GM19193 (cell line): ENCODE data around the gene AK4.

Experiments
- POLR2A ChIP-seq: IDR thresholded peaks from 4 replicates; pipeline ENCODE4 v1.6.1; 2011; ENCODE audit not compliant: insufficient read depth, insufficient read length; ENCODE audit errors: extremely low read depth

The AK4 gene

DNA sequence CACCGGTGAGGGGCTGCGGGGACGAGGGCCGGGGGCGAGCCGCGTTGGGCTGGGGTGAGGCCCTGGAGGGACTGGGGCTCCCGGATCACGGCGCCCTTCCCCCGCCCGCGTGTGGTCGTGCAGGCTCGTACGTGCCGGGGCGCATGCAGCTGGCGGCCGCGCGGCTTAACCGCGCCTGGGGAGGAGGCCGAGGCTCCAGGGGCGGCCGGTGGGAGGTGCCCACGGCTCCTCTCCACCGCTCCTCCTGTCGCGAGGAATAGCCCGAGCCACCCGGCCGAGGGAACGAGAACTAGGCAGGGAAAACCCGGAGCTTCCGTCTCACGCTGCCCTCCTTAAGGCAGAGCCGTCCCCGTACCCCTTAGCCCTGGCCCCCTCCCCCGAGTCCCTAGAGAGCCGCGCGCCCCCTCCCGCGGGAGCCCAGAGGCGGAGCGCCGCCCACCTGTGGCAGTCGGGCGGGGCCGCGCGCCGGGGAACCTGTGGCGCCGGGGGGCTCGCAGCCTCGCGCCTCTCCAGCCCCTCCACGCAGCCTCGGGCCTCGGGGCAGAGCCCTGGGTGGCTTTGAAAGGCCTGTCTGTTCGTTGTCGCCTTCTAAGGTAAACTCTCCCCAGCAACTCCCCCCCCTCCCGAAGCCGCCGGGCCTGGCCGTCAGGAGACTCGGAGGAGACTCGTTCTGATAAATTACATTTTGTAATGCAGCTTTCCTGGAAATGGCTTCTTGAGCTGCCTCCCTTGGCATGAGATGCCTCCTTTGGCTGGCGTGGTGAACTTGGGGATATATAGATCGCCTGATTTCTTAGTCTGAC lies 746 bp downstream of the AK4 start:
- no peak for TF ChIP-seq POLR2A

DNA sequence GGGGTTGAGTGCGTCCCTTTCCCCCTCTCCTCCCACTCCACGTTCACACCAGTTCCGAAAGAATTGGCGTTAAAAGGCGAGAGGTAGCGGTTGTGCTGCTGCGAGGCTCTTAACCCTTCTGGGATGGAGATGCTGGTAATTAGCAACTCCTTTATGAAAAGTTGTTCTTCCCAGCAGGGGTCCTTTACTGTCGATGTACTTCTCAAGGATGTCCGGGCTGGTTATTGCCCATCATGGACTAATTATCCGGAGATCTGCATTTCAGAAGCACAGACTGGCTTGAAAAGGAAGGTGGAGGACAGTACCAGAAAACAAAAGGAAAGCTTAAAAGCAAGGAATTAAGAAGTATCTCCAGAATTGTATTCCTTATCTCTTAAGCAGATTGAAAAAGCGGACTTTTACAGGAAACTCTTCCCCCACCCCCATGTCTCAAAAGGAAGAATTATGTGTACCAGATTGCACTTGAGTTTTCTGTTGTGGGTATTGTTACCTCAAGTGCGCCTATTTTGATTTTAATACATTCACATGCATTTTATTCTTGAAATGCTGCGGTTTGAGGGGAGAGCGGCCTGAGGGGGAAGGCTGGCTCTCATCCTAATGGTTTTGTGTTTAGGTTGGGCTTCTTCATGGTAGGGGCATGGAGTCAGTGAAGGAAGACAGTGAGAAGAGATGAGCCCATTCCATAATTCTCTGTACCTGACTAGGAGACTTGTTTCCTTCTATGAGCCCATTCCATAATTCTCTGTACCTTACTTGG lies 1.5 kb downstream of the AK4 start:
- TF ChIP-seq POLR2A: no peak

DNA sequence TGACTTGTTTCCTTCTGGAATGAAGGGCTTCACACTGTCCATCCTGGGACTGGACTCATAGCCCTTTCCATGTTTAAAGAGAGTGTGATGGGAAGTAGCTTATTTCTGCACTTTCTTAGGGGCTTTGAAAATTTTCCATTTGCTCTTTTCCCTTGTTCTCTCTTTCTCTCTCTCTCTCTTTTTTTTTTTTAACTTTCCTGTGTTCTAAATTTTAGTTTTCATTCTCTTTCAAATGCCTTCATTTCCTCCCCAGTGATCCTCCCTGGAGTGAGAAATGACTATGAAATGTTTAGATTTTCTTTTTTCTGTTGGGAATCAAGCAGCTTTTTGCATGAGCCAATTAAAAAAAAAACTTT lies 2.1 kb downstream of the AK4 start:
- TF ChIP-seq POLR2A: no peak

DNA sequence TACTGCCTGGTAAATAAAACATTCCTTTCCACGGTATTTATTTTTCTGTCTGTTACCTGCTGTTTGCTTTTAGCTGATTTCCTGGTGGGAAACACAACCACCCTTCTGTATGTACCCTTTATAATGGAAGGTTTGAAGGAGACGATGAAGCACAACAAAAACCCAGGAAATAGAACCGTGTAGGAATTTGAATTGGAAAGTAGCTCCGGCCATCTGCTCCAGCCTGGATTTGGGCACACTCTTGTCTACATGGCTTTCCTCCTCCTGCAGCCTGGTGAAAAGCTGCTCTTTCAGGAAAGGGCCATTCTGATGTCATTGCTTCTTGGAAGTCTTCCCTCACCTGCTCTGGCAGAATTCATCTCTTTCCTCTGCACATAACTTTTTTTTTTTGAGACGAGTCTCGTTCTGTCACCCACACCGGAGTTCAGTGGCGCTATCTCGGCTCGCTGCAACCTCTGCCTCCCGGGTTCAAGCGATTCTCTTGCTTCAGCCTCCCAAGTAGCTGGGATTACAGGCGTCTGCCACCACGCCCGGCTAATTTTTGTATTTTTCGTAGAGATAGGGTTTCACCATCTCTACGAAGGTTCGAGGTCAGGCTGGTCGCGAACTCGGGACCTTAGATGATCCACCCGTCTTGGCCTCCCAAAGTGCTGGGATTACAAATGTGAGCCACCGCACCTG lies 2.7 kb downstream of the AK4 start:
- TF ChIP-seq POLR2A: no peak

DNA sequence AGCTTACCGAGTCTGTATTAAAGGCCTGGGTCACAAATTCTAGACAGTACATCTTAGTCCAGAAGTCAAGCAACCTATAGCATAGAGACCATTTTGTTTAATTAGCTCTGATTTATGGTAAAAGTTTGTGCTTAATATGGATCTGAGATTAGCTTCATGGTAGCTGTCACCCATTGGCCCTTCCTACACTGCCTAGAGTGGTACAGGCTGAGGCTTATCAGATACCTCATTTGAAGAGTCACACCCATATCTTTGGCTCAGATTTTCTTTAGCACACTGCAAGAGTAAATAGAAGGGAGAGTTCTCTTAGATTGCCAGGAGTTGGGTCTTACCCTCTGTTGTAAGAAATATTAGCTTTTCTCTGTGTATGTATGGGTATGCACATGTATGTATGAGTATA lies 3.6 kb downstream of the AK4 start:
- TF ChIP-seq POLR2A: no peak

DNA sequence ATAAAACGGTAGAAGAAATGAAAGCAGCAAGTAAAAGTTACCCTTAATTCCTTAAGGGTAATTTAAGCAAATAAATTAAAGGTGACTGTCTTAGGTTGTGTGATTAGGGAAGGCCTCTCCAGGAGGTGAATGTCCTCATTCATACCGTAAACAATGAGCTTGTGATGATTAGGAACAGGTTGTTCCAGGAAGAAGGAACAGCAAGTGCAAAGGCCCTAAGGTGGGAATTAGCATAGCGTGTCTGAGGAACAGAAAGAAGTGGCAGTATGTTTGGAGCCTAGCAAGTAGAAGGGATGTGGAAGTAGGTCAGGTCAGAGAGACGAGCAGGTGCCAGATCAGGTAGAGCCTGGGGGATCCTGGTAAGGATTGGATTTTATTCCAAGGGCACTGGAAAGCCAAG lies 5.6 kb downstream of the AK4 start:
- TF ChIP-seq POLR2A: no peak

DNA sequence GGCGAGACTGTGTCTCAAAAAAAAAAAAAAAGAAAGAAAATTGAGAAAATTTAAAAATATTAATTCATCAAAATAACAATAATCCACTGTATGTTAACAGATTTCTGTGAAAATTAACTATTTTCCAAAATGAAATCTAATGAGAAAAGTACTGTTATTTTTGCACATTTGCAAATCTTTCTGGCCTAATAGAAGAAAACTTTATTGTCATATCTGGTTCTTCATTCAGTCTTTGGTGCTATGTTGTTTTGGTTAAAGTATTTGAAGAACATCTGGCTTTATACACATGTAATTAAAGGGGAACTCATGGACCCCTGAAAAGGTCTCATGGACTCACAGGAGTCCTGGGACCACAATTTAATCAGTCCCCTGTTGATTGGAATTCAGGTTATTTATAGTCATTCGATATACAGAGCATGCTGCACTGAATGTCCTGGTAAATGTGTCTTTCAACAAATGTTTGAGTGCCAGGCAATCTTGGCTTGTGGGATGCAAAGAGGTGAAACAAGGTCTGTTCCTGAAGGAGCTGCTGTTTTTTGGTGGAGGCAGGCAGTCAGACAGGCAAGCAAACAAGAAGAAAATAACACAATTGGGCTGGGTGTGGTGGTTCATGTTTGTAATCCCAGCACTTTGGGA lies 9.0 kb downstream of the AK4 start:
- TF ChIP-seq POLR2A: no peak

DNA sequence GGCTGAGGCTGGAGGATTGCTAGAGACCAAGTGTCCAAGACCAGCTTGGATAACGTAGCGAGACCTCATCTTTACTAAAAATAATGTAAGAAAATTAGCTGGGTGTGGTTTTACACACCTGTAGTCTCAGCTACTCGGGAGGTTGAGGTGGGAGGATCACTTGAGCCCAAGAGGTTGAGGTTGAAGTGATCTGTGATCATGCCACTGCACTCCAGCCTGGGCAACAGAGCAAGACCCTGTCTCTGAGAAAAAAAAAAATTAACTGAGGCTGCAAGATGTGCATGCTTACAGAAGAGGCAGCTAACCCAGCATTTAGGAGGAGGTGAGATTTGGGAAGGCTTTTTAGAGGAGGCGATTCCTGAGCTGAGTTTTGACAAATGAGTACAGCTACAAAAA lies 9.5 kb downstream of the AK4 start:
- TF ChIP-seq POLR2A: no peak

DNA sequence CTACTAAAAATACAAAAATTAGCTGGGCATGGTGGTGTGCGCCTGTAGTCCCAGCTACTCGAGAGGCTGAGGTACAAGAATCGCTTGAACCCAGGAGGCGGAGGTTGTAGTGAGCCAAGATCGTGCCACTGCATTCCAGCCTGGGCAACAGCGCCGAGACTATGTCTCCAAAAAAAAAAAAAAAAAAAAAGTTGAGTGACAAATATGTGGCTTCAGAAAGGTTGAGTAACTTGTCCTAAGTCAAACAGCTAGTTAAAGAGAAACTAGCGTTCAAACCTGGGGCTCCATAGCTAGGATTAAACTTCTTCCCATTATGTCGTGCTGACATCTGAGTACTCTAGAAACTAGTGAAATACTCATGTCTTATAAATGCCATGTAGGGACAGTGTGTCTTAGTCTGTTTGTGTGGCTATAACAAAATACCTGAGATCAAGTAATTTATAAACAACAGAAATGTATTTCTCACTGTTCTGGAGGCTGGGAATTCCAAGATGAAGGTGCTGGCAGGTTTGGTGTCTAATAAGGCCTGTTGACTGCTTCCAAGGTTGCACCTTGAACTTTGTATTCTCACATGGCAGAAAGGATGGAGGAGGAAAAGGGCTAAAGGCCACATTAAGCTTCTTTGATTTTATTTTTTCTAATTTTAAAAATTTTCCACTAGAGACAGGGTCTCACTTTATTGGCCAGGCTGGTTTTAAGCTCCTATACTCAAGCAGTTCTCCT lies 12.0 kb downstream of the AK4 start:
- TF ChIP-seq POLR2A: no peak

DNA sequence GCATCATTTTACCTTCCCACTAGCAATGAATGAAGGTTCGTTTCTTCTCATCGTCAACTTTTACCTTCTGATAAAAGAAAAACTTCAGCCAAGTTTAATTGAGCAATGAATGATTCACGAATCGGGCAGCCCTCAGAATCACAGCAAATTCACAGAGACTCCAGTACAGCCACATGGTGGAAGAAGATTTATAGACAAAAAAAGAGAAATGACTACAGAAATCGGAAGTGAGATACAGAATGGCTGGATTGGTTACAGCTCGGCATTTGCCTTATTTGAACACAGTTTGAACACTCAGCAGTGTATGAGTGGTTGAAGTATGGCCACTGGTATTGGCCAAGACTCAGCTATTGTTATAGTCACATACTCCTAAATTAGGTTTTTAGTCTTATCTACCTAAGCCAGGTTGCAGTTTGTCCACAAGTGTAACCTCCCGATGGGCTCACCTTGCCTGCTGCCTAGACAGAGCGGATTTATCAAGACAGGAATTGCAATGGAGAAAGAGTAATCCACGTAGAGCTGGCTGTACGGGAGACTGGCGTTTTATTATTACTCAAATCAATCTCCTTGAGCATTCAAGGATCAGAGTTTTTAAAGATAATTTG lies 15.3 kb downstream of the AK4 start:
- no peak for TF ChIP-seq POLR2A

DNA sequence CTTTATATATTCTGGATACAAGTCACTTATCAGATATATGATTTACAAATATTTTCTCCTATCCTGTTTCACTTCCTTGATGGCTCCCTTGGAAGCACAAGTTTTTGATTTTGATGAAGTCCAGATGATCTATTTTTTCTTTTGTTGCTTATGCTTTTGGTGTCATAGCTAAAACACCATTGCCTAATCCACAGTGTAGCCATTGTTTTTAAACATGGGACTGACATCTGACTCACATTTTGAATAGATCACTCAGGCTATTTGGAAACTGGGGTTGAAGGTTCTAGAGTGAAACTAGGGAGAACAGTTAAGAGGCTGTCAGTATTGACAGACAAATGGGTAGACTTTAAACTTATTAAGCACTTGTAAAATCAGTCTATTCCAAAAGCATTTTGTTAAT lies 16.6 kb downstream of the AK4 start:
- TF ChIP-seq POLR2A: no peak

DNA sequence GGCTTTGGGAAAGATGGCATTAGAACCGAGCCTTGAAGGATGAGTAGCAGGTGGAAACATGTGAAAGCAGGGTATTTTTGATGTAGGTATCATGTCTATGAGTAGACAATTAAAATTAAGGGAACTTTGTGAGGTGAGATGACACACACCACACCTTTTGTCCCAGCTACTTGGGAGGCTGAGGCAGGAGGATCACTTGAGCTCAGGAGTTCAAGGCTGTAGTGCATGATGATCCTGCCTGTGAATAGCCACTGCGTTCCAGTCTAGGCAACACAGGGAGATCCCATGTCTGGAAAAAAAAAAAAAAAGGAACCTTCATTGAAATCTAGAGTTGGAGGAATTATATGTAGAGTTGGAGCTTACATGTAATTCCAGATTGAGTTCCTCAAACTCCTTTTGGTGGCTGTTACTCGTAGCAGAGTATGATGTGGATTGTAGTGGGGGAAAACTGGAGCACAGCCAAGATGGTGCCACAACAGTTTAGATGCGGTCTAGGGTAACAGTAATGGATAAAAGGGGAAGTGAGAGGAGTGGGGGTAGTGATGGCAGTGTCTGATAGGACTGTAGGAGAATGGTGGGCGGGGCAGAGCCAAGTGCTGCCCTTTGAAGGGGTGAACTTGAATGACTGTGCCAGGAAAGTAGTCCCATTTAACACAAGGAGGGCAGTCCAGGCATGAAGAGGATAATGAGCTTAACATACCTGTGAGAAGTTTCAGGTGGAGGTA lies 17.4 kb downstream of the AK4 start:
- TF ChIP-seq POLR2A: no peak

DNA sequence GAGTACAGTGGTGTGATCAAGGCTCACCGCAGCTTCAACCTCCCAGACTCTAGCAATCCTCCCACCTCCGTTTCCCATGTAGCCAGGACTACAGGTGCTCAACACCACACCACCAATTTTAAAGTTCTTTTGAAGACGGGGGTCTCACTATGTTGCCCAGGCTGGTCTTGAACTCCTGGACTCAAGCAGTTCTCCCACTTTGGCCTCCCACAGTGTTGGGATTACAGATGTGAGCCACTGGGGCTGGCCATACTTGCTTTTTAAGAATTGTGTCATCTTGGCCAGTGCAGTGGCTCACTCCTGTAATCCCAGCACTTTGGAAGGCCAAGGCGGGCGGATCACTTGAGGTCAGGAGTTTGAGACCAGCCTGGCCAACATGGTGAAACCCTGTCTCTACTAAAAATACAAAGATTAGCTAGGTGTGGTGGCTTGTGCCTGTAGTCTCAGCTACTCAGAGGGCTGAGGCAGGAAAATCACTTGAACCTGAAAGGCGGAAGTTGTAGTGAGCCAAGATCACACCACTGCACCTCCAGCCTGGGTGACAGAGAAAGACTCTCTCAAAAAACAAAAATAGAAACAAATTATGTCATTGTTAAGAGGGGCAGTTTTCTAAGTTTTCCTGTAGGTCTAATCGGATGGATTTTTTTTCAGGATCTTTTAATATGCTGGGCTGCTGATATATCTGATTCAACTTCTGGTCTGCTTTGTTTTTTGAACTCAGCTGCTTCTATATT lies 18.7 kb downstream of the AK4 start:
- no peak for TF ChIP-seq POLR2A
